Neural cell (in vitro differentiated cells): Measurements from ENCODE around the gene GUCA1A. TPM values are rescaled to one million over a fixed set of nuclear protein-coding genes. Genes with fewer than 3 reads are reported as not detected.
A peak's percentile ranks its signal among the peaks of the same experiment; 100 is the strongest.

Experiments used
- H2AFZ ChIP-seq: fragments of 200-600, 300-800 bp; sonication (generic), shearing (Covaris generic); 2 replicates; pipeline ENCODE4 v1.6.0; 2014; ENCODE audit warnings: low read depth, mild to moderate bottlenecking, antibody characterized with exemption, low read length, moderate library complexity
- H3F3A ChIP-seq: fragments of 200-600 bp; shearing (Covaris generic); 2 replicates; pipeline ENCODE4 v1.6.1; 2016; ENCODE audit warnings: mild to moderate bottlenecking, moderate library complexity, mixed read lengths, antibody characterized with exemption, low read length; ENCODE audit not compliant: insufficient read depth, poor library complexity, severe bottlenecking
- H3K27ac ChIP-seq: fragments of 200-600, 300-800 bp; sonication (generic), shearing (Covaris generic); 2 replicates; pipeline ENCODE4 v1.5.1; 2014; ENCODE audit warnings: mild to moderate bottlenecking, low read length, moderate library complexity
- H3K27me3 ChIP-seq: fragments of 300-800, 200-600 bp; sonication (generic), shearing (Covaris generic); 2 replicates; pipeline ENCODE4 v1.6.0; 2014; ENCODE audit warnings: mild to moderate bottlenecking, low read depth, low read length, moderate library complexity; ENCODE audit not compliant: insufficient read depth
- H3K36me3 ChIP-seq: fragments of 300-800, 200-600 bp; sonication (generic), shearing (Covaris generic); 2 replicates; pipeline ENCODE4 v1.5.1; 2014; ENCODE audit warnings: mild to moderate bottlenecking, antibody characterized with exemption, low read length, moderate library complexity; ENCODE audit not compliant: insufficient read depth
- H3K4me2 ChIP-seq: fragments of 300-800, 200-600 bp; sonication (generic), shearing (Covaris generic); 2 replicates; pipeline ENCODE4 v1.6.0; 2014; ENCODE audit warnings: mild to moderate bottlenecking, low read length
- H3K4me3 ChIP-seq: fragments of 300-800, 200-600 bp; sonication (generic), shearing (Covaris generic); 2 replicates; pipeline ENCODE4 v1.5.1; 2014; ENCODE audit warnings: mild to moderate bottlenecking, low read length, moderate library complexity
- H3K79me2 ChIP-seq: fragments of 200-600 bp; shearing (Covaris generic); replicated peaks from 2 replicates; pipeline ENCODE4 v1.6.0; 2014; ENCODE audit warnings: mild to moderate bottlenecking, low read length, moderate library complexity; ENCODE audit not compliant: insufficient read depth
- H3K9ac ChIP-seq: fragments of 300-800, 200-600 bp; sonication (generic), shearing (Covaris generic); 2 replicates; pipeline ENCODE4 v1.6.1; 2016; ENCODE audit warnings: mild to moderate bottlenecking, low read length, mixed read lengths
- H3K9me2 ChIP-seq: fragments of 200-600 bp; shearing (Covaris generic); 2 replicates; pipeline ENCODE4 v1.6.1; 2016; ENCODE audit warnings: mild to moderate bottlenecking, low read length, mixed read lengths; ENCODE audit not compliant: insufficient read depth
- H3K9me3 ChIP-seq: fragments of 200-600, 300-800 bp; sonication (generic), shearing (Covaris generic); 2 replicates; pipeline ENCODE4 v1.6.1; 2016; ENCODE audit warnings: mild to moderate bottlenecking, mixed run types, low read length, moderate library complexity, mixed read lengths
- H4K20me1 ChIP-seq: fragments of 200-600 bp; shearing (Covaris generic); 2 replicates; pipeline ENCODE4 v1.6.1; 2016; ENCODE audit warnings: mild to moderate bottlenecking, mixed run types; ENCODE audit not compliant: insufficient read depth
- EP300 ChIP-seq: fragments of 450-650 bp; conservative IDR thresholded peaks from 2 replicates; pipeline ENCODE4 v1.6.1; 2014; ENCODE audit warnings: antibody characterized with exemption, mild to moderate bottlenecking, moderate library complexity; ENCODE audit not compliant: poor library complexity, severe bottlenecking
- EZH2 ChIP-seq: fragments of 200-600, 300-800 bp; shearing (Covaris generic), sonication (generic); IDR thresholded peaks from 2 replicates; pipeline ENCODE4 v1.6.1; 2014; ENCODE audit warnings: antibody characterized with exemption, low read length, borderline replicate concordance, mild to moderate bottlenecking; ENCODE audit not compliant: insufficient read depth, poor library complexity, severe bottlenecking
- MXI1 ChIP-seq: fragments of 450-650 bp; conservative IDR thresholded peaks from 2 replicates; pipeline ENCODE4 v1.6.1; 2014; ENCODE audit warnings: antibody characterized with exemption, mild to moderate bottlenecking; ENCODE audit not compliant: poor library complexity, severe bottlenecking
- POLR2AphosphoS5 ChIP-seq: IDR thresholded peaks from 2 replicates; pipeline ENCODE4 v1.6.1; 2012
- RAD21 ChIP-seq: fragments of 450-650 bp; conservative IDR thresholded peaks from 2 replicates; pipeline ENCODE4 v1.6.1; 2014; ENCODE audit warnings: antibody characterized with exemption, mild to moderate bottlenecking, moderate library complexity
- REST ChIP-seq: IDR thresholded peaks from 2 replicates; pipeline ENCODE4 v1.6.1; 2012; ENCODE audit warnings: borderline replicate concordance
- SMC3 ChIP-seq: fragments of 450-650 bp; conservative IDR thresholded peaks from 2 replicates; pipeline ENCODE4 v1.6.1; 2014; ENCODE audit warnings: antibody characterized with exemption, mild to moderate bottlenecking, moderate library complexity; ENCODE audit not compliant: poor library complexity
- TAF1 ChIP-seq: IDR thresholded peaks from 2 replicates; pipeline ENCODE4 v1.6.1; 2012; ENCODE audit warnings: low read depth
- polyA plus RNA-seq: library from polyadenylated mRNA; depleted of rRNA; stranded (reverse); fragments of >200 nt; gene quantifications from 2 replicates; pipeline ENCODE4 v1.2.3, GENCODE V29; 2014
- TF ChIP-seq, protein P1 (sequence below): fragments of 450-650 bp; IDR thresholded peaks from 2 replicates; pipeline ENCODE4 v1.5.1; 2014; ENCODE audit warnings: antibody characterized with exemption, mild to moderate bottlenecking, moderate library complexity; ENCODE audit not compliant: poor library complexity, severe bottlenecking

GUCA1A gene
- polyA plus RNA-seq, 1 donor from 2014 or later: 0.78 TPM

GRCh38 chr6:42176981-42177380, 3.8 kb downstream of the GUCA1A start:
- no peaks in the 10 kb centered on the region for H3K79me2 ChIP-seq
- H3F3A ChIP-seq: no peaks in the 10 kb centered on the region
- H3K4me2 ChIP-seq: no peak overlapping the region
- no peaks in the 10 kb centered on the region for H3K36me3 ChIP-seq
- H3K4me3 ChIP-seq: no peak overlapping the region
- H4K20me1 ChIP-seq: no peaks in the 10 kb centered on the region
- H3K27me3 ChIP-seq: no peaks in the 10 kb centered on the region
- H3K27ac ChIP-seq: no peak overlapping the region
- TF ChIP-seq MXI1 (no peak), POLR2AphosphoS5 (no peak), TAF1 (no peak), EZH2 (no peak), EP300 (no peak), SMC3 (no peak), RAD21 (no peak), REST (no peak)
- TF ChIP-seq, protein P1, sequence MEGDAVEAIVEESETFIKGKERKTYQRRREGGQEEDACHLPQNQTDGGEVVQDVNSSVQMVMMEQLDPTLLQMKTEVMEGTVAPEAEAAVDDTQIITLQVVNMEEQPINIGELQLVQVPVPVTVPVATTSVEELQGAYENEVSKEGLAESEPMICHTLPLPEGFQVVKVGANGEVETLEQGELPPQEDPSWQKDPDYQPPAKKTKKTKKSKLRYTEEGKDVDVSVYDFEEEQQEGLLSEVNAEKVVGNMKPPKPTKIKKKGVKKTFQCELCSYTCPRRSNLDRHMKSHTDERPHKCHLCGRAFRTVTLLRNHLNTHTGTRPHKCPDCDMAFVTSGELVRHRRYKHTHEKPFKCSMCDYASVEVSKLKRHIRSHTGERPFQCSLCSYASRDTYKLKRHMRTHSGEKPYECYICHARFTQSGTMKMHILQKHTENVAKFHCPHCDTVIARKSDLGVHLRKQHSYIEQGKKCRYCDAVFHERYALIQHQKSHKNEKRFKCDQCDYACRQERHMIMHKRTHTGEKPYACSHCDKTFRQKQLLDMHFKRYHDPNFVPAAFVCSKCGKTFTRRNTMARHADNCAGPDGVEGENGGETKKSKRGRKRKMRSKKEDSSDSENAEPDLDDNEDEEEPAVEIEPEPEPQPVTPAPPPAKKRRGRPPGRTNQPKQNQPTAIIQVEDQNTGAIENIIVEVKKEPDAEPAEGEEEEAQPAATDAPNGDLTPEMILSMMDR: no peak
- no peaks in the 10 kb centered on the region for H3K9me3 ChIP-seq
- H3K9ac ChIP-seq: no peak overlapping the region
- H3K9me2 ChIP-seq: no peaks in the 10 kb centered on the region
- no peak overlapping the region for H2AFZ ChIP-seq

DNA sequence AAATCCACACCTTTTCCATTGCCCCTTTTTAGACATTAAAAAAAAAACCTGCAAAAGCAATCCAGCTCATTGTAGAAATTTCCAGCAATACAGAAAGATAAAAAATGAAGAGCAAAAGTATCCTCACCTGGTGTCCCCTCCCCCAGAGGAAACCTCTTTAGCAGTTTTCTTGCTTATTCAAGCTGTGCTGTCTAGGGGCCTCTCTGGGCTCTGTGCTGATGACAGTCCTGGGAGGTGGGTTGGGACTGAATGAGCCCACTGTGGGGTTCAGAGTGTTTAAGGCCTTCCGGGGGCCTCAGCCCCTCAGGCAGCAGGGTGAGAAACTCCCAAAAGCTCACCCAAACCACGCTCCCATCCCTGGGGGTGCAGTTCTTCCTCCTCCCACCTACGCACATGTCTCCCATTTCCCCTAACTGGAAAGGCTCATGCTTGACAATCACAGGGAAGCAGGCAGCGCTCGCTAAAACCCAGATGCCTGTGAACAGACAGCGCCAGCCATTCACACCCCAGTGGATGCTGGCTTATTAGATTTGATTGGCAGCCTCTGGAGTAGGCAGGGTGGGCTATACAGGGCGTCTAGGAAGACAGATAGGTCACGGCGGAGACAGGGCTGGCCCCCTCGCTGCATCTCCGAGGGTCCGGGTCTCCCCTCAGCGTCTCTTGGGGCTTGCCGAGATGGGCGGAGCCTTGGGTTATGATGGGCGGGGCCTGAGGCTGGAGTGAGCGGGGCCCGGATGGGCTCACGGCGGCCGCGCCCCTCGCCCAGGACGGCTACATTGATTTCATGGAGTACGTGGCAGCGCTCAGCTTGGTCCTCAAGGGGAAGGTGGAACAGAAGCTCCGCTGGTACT, 4.6 kb downstream of the GUCA1A start:
- H3K4me2 ChIP-seq: no peak overlapping the region
- no peaks in the 10 kb centered on the region for H3K9me3 ChIP-seq
- no peaks in the 10 kb centered on the region for H3F3A ChIP-seq
- H3K9ac ChIP-seq: peak overlapping the region; percentile 13
- H2AFZ ChIP-seq: no peak overlapping the region
- TF ChIP-seq MXI1: no peak
- TF ChIP-seq, protein P1: no peak
- no peak for TF ChIP-seq EZH2
- no peak for TF ChIP-seq EP300
- no peak for TF ChIP-seq REST
- TF ChIP-seq RAD21: no peak
- no peak for TF ChIP-seq TAF1
- no peak for TF ChIP-seq POLR2AphosphoS5
- TF ChIP-seq SMC3: no peak
- no peaks in the 10 kb centered on the region for H3K9me2 ChIP-seq
- no peaks in the 10 kb centered on the region for H3K27me3 ChIP-seq
- H3K4me3 ChIP-seq: peak overlapping the region; percentile 54
- no peak overlapping the region for H3K27ac ChIP-seq
- H3K79me2 ChIP-seq: no peaks in the 10 kb centered on the region
- H3K36me3 ChIP-seq: no peaks in the 10 kb centered on the region
- H4K20me1 ChIP-seq: no peaks in the 10 kb centered on the region
